ENCODE results near the gene PRPF40B. TPM values are rescaled to one million over a fixed set of nuclear protein-coding genes. Genes with fewer than 3 reads are reported as not detected.

The PRPF40B gene
- total RNA-seq, result 10 to 100 TPM; 15.6 to 22.2 (median 17.5) TPM

GRCh38 chr12:49623142-49623904 is at the start of gene PRPF40B:
Gene PRPF40B, plus strand, starts transcription at chr12:49623561. Its CDS starts 30 bp downstream, at chr12:49623591.
- intact Hi-C loops (cut with DNase I; ENCODE audit: low total_unique reads), result no loop called here
- TF ChIP-seq POLR2A (IDR thresholded peaks at IDR 0.05), result no peak
- TF ChIP-seq, protein P1, sequence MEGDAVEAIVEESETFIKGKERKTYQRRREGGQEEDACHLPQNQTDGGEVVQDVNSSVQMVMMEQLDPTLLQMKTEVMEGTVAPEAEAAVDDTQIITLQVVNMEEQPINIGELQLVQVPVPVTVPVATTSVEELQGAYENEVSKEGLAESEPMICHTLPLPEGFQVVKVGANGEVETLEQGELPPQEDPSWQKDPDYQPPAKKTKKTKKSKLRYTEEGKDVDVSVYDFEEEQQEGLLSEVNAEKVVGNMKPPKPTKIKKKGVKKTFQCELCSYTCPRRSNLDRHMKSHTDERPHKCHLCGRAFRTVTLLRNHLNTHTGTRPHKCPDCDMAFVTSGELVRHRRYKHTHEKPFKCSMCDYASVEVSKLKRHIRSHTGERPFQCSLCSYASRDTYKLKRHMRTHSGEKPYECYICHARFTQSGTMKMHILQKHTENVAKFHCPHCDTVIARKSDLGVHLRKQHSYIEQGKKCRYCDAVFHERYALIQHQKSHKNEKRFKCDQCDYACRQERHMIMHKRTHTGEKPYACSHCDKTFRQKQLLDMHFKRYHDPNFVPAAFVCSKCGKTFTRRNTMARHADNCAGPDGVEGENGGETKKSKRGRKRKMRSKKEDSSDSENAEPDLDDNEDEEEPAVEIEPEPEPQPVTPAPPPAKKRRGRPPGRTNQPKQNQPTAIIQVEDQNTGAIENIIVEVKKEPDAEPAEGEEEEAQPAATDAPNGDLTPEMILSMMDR (IDR thresholded peaks at IDR 0.05), result no peak
- 2% methylated on average over 16 to 51 of the region's 76 CpGs for WGBS, 2 donors
- peak; percentile 66 to 96 for DNase-seq (ENCODE audit: low spot score in 2 of 2)
- H3K4me3 ChIP-seq (ENCODE audit: low read depth, poor library complexity, severe bottlenecking), result peak within 1 kb of the TSS; percentile 24

GRCh38 chr12:49577589-49578315 is 45.6 kb upstream of the PRPF40B start:
- WGBS, 2 donors, result 81 to 83% methylated on average over 9 of the region's 9 CpGs

DNA sequence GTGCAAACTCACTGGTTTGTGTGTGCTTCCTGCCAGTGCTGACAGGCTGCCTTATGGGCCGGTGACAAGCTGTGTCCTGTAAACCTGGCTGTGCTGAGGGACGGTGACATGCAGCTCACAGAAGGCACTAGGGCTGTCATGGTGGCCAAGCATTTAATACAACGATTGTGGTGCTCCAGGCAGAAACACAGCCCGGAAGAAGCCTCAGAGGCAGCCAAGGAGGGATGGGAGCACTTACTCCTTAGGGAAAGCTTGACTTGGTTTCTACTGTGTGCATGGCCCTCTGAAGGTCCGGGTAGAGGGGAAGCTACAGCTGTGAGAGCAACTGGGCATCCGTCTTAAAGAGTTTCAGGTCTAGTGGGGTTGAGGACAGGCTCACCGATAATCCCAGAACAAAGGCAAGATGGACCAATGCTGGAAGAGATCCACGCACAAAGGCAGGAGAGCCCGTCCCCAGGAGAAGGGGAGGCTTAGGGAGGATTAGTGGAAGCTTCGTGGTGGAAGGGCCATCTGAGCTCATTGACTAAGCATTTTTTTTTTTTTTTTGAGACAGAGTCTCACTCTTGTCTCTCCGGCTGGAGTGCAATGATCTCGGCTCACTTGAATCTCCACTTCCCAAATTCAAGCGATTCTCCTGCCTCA is 44.8 kb upstream of the PRPF40B start:
- no peak overlapping the region for H3K4me3 ChIP-seq (ENCODE audit: low read depth, poor library complexity, severe bottlenecking)
- WGBS, 2 donors, result 84 to 89% methylated on average over 13 of the region's 13 CpGs
- DNase-seq (ENCODE audit: low spot score in 2 of 2), result peak in 1 of 2 donors; percentile 58
- intact Hi-C loops (cut with DNase I; ENCODE audit: low total_unique reads), result no loop called here
- TF ChIP-seq POLR2A (IDR thresholded peaks at IDR 0.05), result no peak
- TF ChIP-seq, protein P1 (IDR thresholded peaks at IDR 0.05), result no peak

More at GRCh38 chr12:49577589-49578315, 45.6 kb upstream of the PRPF40B start:
- H3K4me3 ChIP-seq (ENCODE audit: low read depth, poor library complexity, severe bottlenecking), result no peak overlapping the region
- intact Hi-C loops (cut with DNase I; ENCODE audit: low total_unique reads), result no loop called here
- peak in 1 of 2 donors; percentile 56 for DNase-seq (ENCODE audit: low spot score in 2 of 2)
- TF ChIP-seq POLR2A (IDR thresholded peaks at IDR 0.05), result no peak

- intact Hi-C loops (cut with DNase I; ENCODE audit: low total_unique reads), result no loop called here
- 28 to 30% methylated on average over 8 of the region's 8 CpGs for WGBS, 2 donors
- DNase-seq (ENCODE audit: low spot score in 2 of 2), result peak; percentile 32 to 82
- TF ChIP-seq, protein P1 (IDR thresholded peaks at IDR 0.05), result no peak
- TF ChIP-seq POLR2A (IDR thresholded peaks at IDR 0.05), result no peak
- H3K4me3 ChIP-seq (ENCODE audit: low read depth, poor library complexity, severe bottlenecking), result no peak overlapping the region
These were observed 42.5 kb upstream of the PRPF40B start for GRCh38 chr12:49580572-49581535.

DNA sequence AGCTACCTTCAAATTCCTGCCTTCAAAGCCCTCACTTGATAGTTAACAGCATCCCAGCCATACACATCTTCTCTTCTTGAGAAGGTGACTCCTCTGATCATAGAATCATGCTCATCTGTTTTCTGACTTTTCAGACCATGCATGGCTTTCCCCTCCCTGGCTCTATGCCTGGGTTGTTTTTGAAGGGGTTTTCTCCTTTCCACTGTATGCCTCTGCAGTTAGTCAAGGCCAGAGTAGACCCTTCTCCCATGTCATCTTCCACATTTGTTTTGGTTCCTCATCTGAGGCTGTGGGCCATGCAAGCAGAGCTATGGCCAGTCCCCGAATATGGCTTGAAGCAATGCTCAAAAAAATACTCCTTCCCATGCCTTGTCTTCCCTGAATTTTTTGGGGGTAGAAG is 41.2 kb upstream of the PRPF40B start:
- WGBS, 2 donors, result 85 to 87% methylated on average over 1 of the region's 1 CpG
- no peak overlapping the region for H3K4me3 ChIP-seq (ENCODE audit: low read depth, poor library complexity, severe bottlenecking)
- intact Hi-C loops (cut with DNase I; ENCODE audit: low total_unique reads), result no loop called here
- no peak for TF ChIP-seq POLR2A (IDR thresholded peaks at IDR 0.05)
- TF ChIP-seq, protein P1 (IDR thresholded peaks at IDR 0.05), result no peak
- peak in 1 of 2 donors; percentile 9 for DNase-seq (ENCODE audit: low spot score in 2 of 2)

Measured in lower leg skin (tissue), 4 donors.